Stimulated activated CD8-positive, alpha-beta memory T cell treated with anti-CD3 and anti-CD28 coated beads, Interleukin-2, amount 100 ng/mL, for 48 hours (primary cell): ENCODE data around the gene ADORA3.
A peak's percentile ranks its signal among the peaks of the same experiment; 100 is the strongest.

ENCODE experiments used
- DNase-seq, 2 donors: peaks; one replicate each; pipeline ENCODE4 v3.0.0-alpha.2; 2020; ENCODE audit warnings: low read depth in 2 of 2

Gene ADORA3

DNA sequence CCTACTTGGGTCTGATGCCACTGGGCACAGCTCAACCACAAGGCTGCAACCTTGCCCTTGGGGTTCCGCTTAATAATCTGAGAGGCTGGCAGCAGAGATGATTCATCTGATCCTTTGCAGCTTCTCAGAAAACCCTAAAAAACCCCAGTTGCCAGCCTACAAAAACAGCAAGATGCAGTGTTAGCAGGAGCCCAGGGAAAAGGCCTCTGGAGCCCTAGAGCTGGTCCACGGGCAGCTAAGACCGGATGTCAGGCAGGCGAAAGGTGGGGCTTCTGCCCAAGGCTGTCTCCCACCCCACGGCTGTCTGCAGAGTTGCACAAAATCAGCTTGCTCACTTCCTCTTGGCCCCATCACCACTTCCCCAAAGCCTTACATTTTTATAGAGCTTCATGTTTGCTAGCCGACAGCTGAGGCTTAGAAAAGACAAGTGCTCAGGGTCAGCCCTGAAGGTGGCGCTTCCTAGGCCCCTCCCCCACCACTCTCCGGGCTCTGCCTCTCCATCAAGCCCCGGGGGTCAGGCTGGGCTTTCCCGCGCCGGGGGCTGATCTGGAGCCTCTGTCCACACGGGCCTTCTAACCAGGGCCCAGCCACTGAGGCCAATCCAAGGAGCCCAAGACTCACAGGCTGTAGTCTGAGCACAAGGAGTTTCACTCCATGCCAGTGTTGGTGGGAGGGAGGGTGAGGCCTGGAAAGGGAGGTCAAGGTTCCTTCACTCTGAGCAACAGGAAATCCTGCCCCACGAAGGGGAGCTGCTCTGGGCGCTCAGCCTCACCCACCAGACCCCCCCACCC is 4.2 kb upstream of the ADORA3 start:
- peak in 1 of 2 donors; percentile 43 for DNase-seq

DNA sequence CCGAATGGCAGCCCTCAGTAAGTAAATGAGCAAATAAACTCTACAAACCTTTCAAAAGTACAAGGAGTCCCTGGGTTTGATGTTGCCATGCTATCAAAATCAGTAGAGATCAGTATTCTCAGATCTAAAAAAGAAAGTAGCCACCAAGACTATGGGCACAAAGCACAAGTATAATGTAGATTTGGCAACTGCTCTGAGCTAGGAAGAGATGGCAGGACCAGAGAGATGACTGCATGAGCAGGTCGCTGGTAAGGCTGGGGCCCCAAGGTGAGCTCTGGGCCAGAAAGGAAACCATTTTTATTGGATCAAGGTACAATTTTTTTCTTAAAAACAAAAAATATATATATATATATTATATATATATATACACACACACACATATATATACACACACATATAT is 3.1 kb upstream of the ADORA3 start:
- no peak for DNase-seq

DNA sequence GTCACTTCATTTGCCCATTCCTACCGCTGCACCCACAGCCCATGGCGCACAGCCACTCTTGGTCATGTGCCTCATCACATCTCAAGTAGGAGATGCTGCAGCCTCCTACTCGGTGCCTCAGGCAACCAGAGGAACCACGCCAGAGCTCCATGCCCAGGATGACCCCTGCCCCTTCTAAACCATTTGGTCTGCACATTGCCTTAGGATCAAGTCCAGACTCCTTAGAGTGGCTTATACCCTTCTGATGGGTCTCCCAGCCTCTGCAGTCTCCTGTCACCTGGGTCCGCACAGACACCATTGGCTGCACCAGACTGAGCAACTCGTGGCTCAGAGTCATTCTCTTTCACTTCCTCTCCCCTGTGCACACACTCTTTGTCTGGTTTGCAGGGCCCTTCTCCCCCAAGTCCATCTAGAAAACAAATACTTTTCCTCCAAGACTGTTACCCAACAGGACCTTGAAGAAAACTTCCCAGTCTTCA is 2.2 kb upstream of the ADORA3 start:
- no peak for DNase-seq

DNA sequence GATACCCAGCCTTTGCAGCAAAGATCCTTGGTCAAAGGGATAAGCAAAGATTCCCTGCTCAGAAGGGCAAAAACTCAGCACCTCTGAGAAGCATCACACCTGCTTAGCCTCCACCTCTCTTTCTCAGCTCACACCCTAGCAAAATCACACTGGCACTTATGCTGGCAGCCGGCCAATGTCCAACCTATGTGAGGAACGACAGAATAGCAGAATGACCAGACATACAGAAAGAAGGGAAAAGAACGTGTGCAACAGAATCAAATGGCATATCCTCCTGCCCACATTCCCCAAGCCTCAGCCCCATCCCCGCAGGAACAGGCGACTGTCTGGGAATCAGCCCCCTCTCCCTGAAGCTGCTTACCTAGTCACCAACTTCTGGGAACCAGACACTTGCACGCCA is 664 bp upstream of the ADORA3 start:
- no peak for DNase-seq

DNA sequence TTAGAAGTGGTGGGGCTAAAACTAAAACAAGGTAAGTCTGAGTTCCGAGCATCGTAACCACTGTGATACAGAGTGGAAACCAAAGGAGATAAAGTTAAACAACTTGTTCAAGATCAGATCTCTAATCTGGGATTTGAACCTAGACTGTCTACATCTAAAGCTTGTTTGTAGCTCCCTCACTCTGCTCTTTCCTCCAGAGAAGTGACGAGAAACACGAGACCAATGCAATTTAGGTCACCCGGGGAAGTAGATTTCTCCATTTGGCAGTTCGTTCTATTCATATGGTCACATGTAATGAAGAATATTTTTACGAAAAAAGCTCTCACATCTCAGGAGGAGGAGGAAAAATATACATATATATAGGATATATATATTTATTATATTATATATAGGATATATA is 1.8 kb downstream of the ADORA3 start:
- DNase-seq = no peak

DNA sequence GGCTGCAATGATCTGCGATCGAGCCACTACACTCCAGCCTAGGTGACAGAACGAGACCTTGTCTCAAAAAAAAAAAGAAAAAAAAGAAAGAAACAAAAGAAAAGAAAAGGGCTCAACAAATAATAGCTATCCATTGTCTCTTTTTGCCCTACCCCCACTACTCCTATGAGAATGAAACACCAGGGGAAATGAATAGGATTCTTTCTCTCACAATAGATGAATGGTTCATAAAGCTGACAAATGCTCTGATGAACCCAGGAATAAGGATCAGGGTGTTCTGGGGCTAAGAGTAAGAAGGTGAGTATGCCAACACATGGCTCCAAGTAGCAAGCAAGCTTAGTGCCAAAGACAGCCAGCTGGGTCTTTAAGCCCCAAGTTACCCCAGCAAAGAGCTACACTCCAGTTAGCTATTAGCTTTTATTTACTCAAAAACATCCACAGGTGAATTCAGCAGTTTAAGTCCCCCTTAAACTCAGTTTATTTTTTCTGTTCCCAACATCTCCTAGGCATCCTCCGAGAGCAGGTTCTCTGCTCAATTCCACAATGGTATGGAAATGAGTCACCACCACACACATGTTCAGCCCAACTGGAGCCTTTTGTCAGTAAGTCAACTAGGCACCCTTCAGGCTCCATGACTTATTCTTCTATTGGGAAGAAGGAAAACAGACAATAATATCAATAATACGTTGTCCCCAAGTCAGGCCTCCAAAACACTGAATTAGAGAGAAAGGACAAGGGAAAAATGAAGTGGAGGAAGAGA is 4.2 kb downstream of the ADORA3 start:
- DNase-seq = no peak

DNA sequence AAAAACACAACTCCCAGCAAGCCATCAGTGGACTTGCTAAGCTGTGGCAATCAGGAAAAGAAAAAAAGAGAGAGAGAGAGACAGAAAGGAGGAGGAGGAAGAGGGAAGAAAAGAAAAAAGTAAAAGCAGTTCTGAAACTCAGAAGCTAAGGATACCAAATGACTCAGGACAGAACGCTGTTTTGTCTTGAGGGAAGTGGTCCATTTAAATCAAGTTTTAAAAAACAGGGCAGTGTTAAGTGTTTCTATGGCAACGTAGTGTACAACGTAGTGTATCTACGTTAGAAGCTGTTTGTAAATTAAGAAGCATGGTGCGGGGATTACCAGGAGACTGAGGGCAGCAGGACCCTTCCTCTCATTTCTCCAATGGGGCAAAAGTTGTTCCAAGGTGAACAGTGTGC is 5.8 kb downstream of the ADORA3 start:
- DNase-seq = no peak

DNA sequence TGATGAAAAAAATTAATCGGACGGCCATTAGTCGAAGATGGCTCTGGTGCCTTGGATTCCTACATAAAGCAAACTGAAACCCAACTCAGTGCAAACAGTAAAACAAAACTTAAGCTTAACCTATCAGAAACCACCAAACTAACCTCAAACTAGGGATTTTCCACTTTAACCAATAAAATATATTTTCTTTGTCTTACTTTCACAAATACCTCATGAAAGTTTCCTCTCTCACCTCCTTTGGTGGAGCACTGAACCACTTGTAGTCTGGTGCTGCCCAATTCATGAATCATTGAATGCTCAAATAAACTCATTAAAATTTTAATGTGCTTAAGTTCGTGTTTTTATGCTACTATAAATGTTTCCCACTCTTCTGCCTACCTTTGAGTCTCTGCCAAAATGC is 7.0 kb downstream of the ADORA3 start:
- no peak for DNase-seq

DNA sequence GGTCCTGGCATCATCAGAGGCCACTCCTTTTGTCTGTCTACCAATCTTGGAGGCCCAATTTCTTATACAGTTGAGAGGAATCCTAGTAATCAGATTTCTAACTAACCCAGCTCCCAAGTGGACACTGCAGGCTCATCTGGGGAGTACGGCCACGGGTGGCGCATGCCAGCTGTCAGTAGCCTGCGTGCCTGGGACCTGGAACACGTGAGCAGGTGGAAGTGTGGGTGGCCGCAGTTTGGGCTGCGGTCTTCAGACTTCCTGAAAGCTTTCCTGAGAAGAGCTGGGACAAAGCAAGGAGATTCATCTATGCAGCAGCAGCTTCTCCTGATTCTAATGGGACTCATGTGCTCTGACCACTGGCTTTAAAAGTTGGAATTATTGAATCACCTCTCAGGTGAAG is 12.4 kb downstream of the ADORA3 start:
- DNase-seq = no peak

DNA sequence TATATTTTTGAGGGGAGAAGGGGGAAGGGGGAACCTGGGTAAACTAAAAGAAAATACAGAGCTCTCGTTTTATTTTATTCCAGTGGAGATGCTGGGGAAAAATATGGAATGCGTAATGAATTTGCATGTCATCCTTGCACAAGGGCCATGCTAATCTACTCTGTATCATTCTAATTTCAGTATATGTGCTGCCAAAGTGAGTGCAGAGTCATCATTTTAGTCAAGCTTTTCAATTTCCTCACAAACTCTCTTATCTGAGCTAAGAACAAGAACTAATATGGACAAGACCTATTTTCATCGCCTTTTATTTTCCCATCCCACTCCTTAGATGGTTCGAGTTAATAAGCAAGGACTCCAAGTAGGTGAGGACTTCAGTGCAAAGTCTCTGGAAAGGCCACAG is 13.2 kb downstream of the ADORA3 start:
- DNase-seq = no peak

DNA sequence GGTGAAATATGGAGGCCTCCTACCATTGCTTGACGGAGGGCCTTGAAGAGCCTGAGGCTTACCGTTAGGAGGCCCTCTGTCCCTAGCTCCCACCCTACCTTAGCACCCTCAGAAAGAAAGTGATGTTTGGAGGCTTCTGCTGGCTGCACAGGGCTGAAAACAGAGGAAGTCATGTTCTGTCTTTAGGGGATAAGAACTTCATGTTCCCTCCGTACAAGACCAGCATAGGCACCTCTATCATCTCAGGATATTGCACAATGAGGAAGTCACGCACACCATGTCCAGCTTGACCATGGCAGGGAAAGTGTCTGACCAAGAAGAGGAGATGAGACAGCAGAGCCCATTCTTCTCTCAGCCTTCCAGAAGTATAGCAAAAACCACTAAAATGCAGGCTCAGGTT is 13.8 kb downstream of the ADORA3 start:
- no peak for DNase-seq

DNA sequence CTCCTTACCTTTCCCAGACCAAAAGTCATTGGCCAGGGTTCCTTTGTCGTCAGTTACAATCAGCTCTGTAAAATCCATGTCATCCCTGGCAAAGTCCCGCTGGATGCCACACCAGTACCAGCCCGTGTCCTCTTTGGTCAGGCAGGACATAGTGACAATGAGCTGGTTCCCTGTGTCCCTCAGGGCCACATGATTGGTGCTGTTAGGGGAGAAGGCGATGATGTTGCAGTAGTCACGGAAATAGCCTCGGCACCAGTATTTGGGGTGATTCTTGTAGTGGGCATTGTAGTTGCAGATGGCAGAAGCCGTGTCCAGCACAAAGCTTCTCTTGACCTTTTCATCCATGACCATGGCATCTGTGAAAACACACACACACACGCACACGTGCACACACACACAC is 14.8 kb downstream of the ADORA3 start:
- DNase-seq = no peak

DNA sequence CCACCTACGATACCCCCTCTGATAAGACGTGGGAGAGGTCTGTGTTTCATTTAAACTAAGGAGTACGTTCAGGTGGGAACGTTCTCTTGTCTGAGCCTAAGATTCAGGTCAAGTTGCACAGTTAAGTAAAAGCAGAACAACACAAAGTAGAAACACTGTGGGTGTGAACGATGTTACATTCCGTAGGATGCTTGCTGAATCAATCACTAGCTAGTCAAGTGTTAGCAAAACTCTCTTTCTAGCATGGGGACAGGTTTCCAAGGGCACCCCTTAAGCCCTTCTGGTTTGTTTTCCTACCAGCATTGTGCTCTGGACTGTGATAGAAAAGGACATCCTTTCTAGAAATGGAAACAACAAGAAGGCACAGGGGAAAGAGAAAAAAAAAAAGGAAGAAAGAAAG is 16.3 kb downstream of the ADORA3 start:
- DNase-seq = no peak

DNA sequence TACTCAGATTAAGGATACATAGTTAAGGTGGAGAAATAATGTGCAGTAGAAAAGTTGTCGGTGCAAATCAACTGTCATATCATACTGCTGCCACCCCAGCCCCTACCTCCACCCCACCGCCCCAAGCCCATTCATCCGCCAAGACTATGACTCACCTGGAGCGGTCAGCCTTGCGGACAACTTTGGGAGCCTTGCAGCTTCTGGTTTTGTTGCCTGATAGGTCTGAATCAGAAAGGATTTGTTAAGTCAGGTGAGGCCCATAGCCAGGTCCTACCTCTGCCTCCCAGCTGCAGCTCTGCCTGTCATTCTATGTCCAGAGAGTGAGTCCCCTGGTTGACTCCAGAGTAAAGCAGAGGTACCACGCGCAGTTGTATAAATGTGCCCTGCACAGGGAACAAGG is 17.0 kb downstream of the ADORA3 start:
- no peak for DNase-seq

DNA sequence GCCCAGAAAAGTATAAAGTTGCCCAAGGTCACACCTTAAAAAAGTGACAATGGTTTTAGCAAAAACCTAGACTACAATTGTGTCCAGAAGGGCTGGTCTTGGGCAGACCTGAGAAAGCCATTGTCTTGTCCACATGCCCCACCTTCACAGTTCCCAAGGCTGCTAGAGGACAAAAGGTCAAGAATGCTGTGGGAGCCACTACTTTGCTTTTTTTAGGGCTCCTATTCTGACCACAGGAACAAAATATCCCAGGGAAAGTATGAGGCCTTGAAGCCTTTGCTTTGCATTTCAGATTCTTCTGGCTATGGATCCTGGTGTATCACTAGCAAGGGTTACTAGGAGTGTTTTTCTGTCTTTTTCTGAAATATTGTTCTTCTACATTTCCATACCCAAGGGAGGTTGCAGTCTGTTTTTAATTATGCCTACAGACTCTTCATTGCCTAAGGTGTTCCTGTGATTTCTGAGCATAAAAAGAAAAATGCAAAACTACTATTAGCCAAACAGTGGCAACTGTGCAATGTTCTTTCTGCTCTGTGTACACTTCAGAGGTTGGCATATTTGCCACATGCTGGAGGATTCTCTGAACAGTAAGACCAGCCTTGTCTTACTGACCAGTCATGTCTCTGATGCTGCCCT is 18.9 kb downstream of the ADORA3 start:
- DNase-seq = no peak

DNA sequence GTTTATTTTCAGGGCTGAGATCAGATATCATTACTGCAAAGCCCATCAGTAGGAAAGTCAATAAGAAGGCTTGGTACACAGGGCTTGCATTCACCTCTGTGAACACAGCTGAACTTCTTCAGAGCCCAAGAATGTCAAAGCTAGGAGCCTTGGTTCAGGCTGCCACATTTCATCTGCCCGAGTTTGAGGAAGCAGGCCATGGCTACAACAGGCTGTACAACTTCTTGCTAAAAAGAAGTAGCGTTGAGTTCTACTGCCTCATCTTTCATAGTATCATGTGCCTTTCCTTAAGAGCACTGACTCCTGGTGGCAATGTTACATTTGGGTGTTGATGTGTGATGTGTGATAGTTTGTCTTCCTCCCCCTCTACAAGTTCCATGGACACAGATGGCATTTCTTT is 19.6 kb downstream of the ADORA3 start:
- DNase-seq = no peak

DNA sequence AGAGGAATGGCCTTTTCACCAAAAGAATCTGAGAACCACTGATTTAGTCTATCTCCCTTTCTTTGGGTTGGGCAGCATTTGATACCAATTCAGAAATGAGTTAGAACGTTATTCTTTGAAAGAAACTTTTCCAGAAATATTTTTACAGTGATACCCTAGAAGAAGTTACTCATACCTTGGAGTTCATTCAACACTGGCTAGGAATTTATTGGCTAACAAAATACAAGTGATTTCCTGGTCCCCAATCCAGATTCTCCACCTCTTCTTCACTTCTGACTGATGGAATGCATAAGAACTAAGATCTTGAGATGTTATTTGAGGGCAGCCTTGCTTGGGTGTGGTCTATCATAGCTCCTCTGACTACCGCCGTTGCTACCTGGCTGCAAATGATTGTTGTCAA is 20.3 kb downstream of the ADORA3 start:
- no peak for DNase-seq

DNA sequence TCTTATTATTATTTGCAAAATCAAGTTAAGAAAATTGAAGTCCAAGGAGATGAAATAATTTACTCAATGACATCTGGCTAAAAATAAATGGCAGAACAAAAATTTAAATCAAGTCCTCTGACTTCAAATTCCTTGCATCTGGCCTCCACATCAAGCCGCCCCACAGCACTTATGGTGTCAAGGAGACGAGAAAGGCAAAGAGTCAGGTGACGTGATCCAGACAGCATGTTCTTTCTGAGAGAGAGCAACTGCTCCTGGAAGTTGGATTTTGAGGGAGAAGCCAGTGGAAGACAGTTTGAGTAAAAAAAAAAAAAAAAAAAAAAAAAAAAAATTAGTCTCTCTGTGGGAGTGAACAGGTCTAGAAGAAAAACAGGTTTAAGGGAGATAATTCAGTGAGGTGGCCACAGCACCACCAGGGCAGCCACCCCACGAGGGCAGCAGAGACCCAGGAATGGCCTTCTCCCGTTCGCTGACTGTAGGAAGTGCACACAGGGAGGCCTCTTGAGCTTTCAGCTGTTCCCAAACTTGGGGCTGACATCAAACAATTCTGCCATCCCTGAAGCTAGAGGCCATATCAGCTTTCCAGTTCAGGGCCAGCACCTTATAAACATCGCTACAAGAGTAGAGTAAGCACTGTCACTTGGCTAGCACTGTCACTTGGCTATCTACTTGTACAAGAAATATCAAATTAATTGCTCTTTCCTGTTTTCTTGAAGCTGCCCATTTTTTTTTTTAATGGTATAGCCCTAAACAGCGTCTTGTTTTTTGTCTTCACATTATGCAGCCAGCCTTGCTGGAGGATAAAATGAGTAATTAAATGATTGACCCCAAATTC is 21.8 kb downstream of the ADORA3 start:
- peak; percentile 32 to 49 for DNase-seq

DNA sequence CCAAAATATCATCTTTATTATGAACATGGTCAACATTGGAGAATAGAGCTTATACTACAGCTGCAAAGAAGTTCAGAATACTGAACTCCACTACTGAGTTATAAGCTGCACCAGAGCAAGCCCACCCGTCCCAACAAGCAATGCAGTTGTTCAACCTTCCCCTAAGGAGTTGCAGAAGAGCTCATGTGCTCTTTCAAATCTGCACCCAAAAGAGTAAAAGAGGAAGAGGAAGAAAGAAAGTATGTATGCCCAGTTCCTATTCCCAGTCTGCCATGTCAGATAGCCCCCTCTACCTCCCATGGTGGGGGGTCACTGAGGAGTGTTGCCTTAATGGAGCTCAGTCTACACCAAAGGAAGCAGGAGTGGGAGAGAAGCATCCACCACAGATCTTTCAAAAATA is 22.8 kb downstream of the ADORA3 start:
- DNase-seq = no peak

DNA sequence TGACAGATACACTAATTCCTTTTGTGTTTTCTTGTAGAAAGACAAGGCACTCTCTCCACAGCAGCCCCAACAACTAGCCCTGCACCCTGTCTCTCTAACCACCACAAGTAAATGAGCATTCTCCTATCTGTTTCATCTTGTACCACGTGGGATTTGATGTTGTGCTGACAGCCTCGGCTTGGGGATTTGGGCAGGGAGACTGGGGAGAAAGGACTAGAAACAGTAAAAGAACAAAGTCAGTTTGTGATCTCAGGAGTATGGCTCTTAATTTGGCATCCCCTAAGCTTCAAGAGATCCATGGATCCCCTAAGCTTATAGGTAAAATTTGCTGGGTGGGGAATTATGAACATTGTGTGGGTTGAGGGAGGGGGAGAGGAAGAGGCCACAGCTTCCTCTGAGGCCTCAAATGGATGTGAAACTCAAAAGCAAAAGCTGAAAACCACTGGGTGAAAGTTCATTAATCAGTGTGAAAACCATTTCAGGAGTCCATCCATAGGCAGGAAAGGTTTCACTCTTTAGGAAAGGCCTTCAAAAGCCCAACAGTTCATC is 26.6 kb downstream of the ADORA3 start:
- DNase-seq = peak; percentile 10 to 14

DNA sequence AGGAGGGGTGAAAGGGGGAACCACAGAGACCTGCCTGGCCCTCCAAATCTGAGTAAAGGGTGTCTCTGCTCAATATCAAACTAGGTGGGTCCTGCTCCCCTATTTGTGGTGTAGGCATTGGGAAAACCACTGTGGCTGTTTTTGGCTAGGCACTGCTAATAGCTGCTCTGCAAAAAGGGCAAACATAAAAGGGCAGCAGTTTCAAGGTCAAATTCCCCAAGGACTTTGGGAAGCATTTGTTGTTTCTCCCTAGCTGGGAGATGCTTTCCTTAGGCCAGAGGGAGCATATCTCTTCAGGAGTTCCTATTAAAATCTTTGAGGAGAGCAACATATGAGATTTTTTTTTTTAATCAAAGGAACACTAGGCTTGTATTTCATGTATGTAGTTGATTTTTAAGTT is 27.2 kb downstream of the ADORA3 start:
- DNase-seq = no peak

DNA sequence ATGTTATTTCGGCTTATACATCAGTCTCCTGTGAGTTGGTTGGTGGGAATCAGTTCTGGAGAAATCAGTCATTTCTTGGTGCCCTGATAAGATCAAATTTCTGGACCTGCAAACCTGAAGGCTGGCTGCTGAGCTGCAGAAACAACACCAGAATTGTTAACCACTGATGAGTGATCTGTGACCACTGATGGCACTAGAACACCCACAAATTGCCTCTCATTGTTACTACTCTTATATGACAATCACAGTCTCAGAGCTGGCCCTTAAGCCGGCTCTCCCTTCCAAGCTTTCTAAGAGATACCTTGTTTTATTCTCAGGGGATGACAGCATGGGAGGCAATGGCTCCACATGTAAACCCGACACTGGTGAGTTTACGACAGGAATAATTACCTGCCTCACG is 27.7 kb downstream of the ADORA3 start:
- peak; percentile 13 to 18 for DNase-seq
